Endometrium (tissue), 2 donors: ENCODE data around the gene SMTNL2.
"Not testable (repeated sequence)": the region's sequence is repeated elsewhere in the genome, so short reads cannot be mapped to it uniquely, and the experiment has no call there.

ENCODE experiments used
- FAIRE-seq: peaks from 2 replicates; lab custom pipeline; 2012; peaks lifted over from hg19 to GRCh38; lab: Jason Lieb, UNC
- donor health status: control.
- donor health status: control.

SMTNL2 gene

GRCh38 chr17:4560421-4560820, 23.9 kb upstream of the SMTNL2 start, which contains the start of gene GGT6:
Gene GGT6, minus strand, starts transcription at chr17:4560577. Its CDS starts 56 bp downstream, at chr17:4560521.
- FAIRE-seq: no peak

GRCh38 chr17:4560837-4561256, 23.5 kb upstream of the SMTNL2 start:
- no peak for FAIRE-seq

GRCh38 chr17:4562015-4562969, 22.0 kb upstream of the SMTNL2 start:
- FAIRE-seq: no peak

GRCh38 chr17:4565209-4566141, 18.9 kb upstream of the SMTNL2 start:
- FAIRE-seq: no peak

GRCh38 chr17:4566785-4567184, 17.5 kb upstream of the SMTNL2 start:
- FAIRE-seq: no peak

- FAIRE-seq: no peak
These were observed 14.7 kb upstream of the SMTNL2 start for GRCh38 chr17:4569591-4569990.

- no peak for FAIRE-seq
These were observed 12.2 kb upstream of the SMTNL2 start for GRCh38 chr17:4572131-4572530.

- no peak for FAIRE-seq
These were observed 11.2 kb upstream of the SMTNL2 start for GRCh38 chr17:4573115-4573514.

- FAIRE-seq: no peak
These were observed 10.7 kb upstream of the SMTNL2 start for GRCh38 chr17:4573669-4574068.

GRCh38 chr17:4574448-4575045, 9.8 kb upstream of the SMTNL2 start:
- no peak for FAIRE-seq

- FAIRE-seq: no peak
These were observed 8.2 kb upstream of the SMTNL2 start for GRCh38 chr17:4576161-4576558.

GRCh38 chr17:4576729-4577322, 7.5 kb upstream of the SMTNL2 start:
- FAIRE-seq: no peak

- FAIRE-seq: no peak
These were observed 6.8 kb upstream of the SMTNL2 start for GRCh38 chr17:4577386-4577993.

- not testable (repeated sequence) for FAIRE-seq
These were observed 6.0 kb upstream of the SMTNL2 start for GRCh38 chr17:4578349-4578748.

GRCh38 chr17:4579678-4580077, 4.7 kb upstream of the SMTNL2 start:
- no peak for FAIRE-seq

GRCh38 chr17:4580291-4580690, 4.0 kb upstream of the SMTNL2 start:
- FAIRE-seq: no peak

GRCh38 chr17:4582101-4582501, 2.2 kb upstream of the SMTNL2 start:
- FAIRE-seq: no peak

GRCh38 chr17:4582691-4583090, 1.6 kb upstream of the SMTNL2 start:
- no peak for FAIRE-seq

- FAIRE-seq: no peak
These were observed 1.1 kb upstream of the SMTNL2 start for GRCh38 chr17:4583206-4583605.

- FAIRE-seq: no peak
These were observed 588 bp upstream of the SMTNL2 start for GRCh38 chr17:4583782-4584100.

- no peak for FAIRE-seq
These were observed 748 bp downstream of the SMTNL2 start for GRCh38 chr17:4584917-4585637.
